PFSK-1 (cell line): ENCODE data around the gene MYL10.

Experiments
- FOXP2 ChIP-seq: optimal IDR thresholded peaks from 2 replicates; pipeline ENCODE3; 2011; ENCODE audit warnings: borderline replicate concordance, control low read depth, inconsistent platforms; ENCODE audit not compliant: insufficient read depth; ENCODE audit errors: extremely low read length, extremely low read depth
- POLR2AphosphoS5 ChIP-seq: IDR thresholded peaks from 2 replicates; pipeline ENCODE4 v1.6.1; 2012; ENCODE audit warnings: low read depth, mild to moderate bottlenecking, control low read depth, low read length, moderate library complexity
- SIN3A ChIP-seq: IDR thresholded peaks from 2 replicates; pipeline ENCODE4 v1.6.1; 2012; ENCODE audit warnings: mild to moderate bottlenecking, low read length, moderate library complexity, borderline replicate concordance; ENCODE audit not compliant: insufficient read depth
- TAF1 ChIP-seq: IDR thresholded peaks from 2 replicates; pipeline ENCODE4 v1.6.1; 2012; ENCODE audit warnings: low read length, control low read depth, borderline replicate concordance; ENCODE audit not compliant: insufficient read depth
- TF ChIP-seq, protein P1 (sequence below), 2 experiments: IDR thresholded peaks; 2 replicates each; pipeline versions ENCODE4 v1.6.1 to v1.8.0; 2011 to 2012; ENCODE audit warnings: low read depth in 2 of 2, low read length in 2 of 2, control low read depth in 1 of 2, inconsistent platforms in 1 of 2, mild to moderate bottlenecking in 1 of 2, moderate library complexity in 1 of 2; ENCODE audit not compliant: insufficient read depth in 1 of 2

Gene MYL10

GRCh38 chr7:101622609-101623173, 6.4 kb downstream of the MYL10 start:
- TF ChIP-seq POLR2AphosphoS5: no peak
- no peak for TF ChIP-seq SIN3A
- TF ChIP-seq, protein P1, sequence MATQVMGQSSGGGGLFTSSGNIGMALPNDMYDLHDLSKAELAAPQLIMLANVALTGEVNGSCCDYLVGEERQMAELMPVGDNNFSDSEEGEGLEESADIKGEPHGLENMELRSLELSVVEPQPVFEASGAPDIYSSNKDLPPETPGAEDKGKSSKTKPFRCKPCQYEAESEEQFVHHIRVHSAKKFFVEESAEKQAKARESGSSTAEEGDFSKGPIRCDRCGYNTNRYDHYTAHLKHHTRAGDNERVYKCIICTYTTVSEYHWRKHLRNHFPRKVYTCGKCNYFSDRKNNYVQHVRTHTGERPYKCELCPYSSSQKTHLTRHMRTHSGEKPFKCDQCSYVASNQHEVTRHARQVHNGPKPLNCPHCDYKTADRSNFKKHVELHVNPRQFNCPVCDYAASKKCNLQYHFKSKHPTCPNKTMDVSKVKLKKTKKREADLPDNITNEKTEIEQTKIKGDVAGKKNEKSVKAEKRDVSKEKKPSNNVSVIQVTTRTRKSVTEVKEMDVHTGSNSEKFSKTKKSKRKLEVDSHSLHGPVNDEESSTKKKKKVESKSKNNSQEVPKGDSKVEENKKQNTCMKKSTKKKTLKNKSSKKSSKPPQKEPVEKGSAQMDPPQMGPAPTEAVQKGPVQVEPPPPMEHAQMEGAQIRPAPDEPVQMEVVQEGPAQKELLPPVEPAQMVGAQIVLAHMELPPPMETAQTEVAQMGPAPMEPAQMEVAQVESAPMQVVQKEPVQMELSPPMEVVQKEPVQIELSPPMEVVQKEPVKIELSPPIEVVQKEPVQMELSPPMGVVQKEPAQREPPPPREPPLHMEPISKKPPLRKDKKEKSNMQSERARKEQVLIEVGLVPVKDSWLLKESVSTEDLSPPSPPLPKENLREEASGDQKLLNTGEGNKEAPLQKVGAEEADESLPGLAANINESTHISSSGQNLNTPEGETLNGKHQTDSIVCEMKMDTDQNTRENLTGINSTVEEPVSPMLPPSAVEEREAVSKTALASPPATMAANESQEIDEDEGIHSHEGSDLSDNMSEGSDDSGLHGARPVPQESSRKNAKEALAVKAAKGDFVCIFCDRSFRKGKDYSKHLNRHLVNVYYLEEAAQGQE (IDR thresholded peaks at IDR 0.05; ENCODE audit: insufficient read depth in 1 of 2, low read depth in 2 of 2, low read length in 2 of 2): no peak
- no peak for TF ChIP-seq FOXP2
- no peak for TF ChIP-seq TAF1

DNA sequence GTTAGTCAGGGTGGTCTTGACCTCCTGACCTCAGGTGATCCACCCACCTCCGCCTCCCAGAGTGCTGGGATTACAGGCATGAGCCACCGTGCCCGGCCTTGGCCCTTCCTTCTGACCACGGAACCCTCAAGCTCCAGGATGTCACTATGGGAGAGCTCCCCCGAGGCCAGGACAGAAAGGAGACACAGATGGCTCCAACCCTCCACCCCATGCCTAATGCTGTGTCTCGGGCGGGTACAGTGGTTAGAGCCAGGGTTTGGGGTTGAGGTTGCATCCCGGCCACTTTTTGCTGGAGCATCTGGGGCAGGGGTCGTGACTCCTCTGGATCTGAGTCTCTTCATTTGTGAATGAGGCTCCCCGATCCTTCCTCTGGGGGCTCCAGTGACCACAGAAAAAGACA, 8.1 kb downstream of the MYL10 start:
- TF ChIP-seq, protein P1 (IDR thresholded peaks at IDR 0.05; ENCODE audit: insufficient read depth in 1 of 2, low read depth in 2 of 2, low read length in 2 of 2): no peak
- TF ChIP-seq POLR2AphosphoS5: no peak
- TF ChIP-seq TAF1: no peak
- TF ChIP-seq FOXP2: no peak
- TF ChIP-seq SIN3A: no peak

- no peak for TF ChIP-seq TAF1
These were observed 8.7 kb downstream of the MYL10 start for GRCh38 chr7:101620395-101620794.

DNA sequence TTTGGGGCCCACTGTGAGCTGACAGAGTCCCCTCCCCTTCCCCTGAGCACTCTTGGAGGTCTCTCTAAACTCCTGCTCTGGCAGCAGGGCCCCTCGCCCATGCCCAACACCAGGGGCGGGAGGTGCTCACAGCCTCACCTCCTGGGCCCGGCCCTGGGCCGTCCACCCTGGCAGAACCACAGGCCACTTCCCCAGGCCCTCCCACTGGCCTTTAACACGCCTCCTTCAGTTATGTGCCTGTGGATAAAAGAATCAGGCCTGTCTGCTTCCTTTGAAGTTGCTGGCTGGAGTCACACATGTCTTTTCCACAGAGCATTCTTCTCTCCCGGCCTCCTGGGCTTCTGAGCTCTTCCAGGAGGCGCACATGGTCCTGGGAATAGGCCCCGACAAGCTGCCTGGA, 10.2 kb downstream of the MYL10 start:
- TF ChIP-seq POLR2AphosphoS5 (no peak), FOXP2 (no peak), SIN3A (no peak), TAF1 (no peak)
- TF ChIP-seq, protein P1 (IDR thresholded peaks at IDR 0.05; ENCODE audit: insufficient read depth in 1 of 2, low read depth in 2 of 2, low read length in 2 of 2): no peak

GRCh38 chr7:101618207-101618839, 10.8 kb downstream of the MYL10 start:
- TF ChIP-seq, protein P1 (IDR thresholded peaks at IDR 0.05; ENCODE audit: insufficient read depth in 1 of 2, low read depth in 2 of 2, low read length in 2 of 2): no peak
- no peak for TF ChIP-seq TAF1
- TF ChIP-seq POLR2AphosphoS5: no peak
- TF ChIP-seq FOXP2: no peak
- TF ChIP-seq SIN3A: no peak
